Activated CD8-positive, alpha-beta memory T cell treated with anti-CD3 and anti-CD28 coated beads, Interleukin-2, amount 10 ng/mL, durations not matched to agents 7 days and 5 days (primary cell): ENCODE results near the gene TMEM161A. TPM values are rescaled to one million over a fixed set of nuclear protein-coding genes. Genes with fewer than 3 reads are reported as not detected.
"Not testable (repeated sequence)": the region's sequence is repeated elsewhere in the genome, so short reads cannot be mapped to it uniquely, and the experiment has no call there.

ENCODE experiments used
- ATAC-seq: fragments of 150-1000 bp; cut with Tn5 transposase; one replicate; pipeline ENCODE4 v1.10.0; 2021; ENCODE audit warnings: moderate library complexity
- CTCF ChIA-PET: fragments of 350-600 bp; sonication (Branson Sonifier 250); formaldehyde crosslinking; loops from one replicate; lab custom pipeline; 2021; ENCODE audit warnings: antibody characterized with exemption; lab: Charles Lee
- DNase-seq: peaks from one replicate; pipeline ENCODE4 v3.0.0-alpha.2; 2020
- H3K27ac Mint-ChIP-seq: one replicate; pipeline ENCODE4 v1.8.0; 2021; ENCODE audit warnings: mild to moderate bottlenecking, mixed read lengths
- H3K27me3 Mint-ChIP-seq: one replicate; pipeline ENCODE4 v1.8.0; 2021; ENCODE audit warnings: mixed read lengths
- H3K36me3 Mint-ChIP-seq: one replicate; pipeline ENCODE4 v1.8.0; 2021; ENCODE audit warnings: mild to moderate bottlenecking, mixed read lengths
- H3K4me1 Mint-ChIP-seq: one replicate; pipeline ENCODE4 v1.8.0; 2021; ENCODE audit warnings: mixed read lengths
- H3K4me3 Mint-ChIP-seq: one replicate; pipeline ENCODE4 v1.8.0; 2021; ENCODE audit warnings: mild to moderate bottlenecking, moderate library complexity, mixed read lengths
- H3K9me3 Mint-ChIP-seq: one replicate; pipeline ENCODE4 v1.8.0; 2022; ENCODE audit warnings: low read depth, mixed read lengths
- total RNA-seq, 2 experiments: library from RNA; stranded (reverse); gene quantifications; one replicate each; pipeline ENCODE4 v1.2.3, GENCODE V29; 2021

Gene TMEM161A
- total RNA-seq, 2 experiments from 2014 or later, result 22.0 to 25.1 TPM

DNA sequence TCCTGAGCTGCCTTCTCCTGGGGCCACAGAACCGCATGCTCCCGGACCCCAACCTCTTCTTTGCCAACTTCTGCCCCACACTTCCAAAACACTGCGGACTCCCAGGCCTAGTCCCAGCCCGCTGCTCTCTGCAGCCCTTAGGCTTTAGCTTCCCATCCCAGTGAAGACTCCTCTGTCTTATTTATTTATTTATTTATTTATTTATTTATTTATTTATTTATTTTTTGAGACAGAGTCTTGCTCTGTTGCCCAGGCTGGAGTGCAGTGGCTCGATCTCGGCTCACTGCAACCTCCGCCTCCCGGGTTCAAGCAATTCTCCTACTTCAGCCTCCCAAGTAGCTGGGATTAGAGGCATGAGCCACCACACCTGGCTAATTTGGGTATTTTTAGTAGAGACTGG, 10.2 kb upstream of the TMEM161A start:
- not testable (repeated sequence) for H3K36me3 Mint-ChIP-seq, H3K9me3 Mint-ChIP-seq, H3K4me1 Mint-ChIP-seq, ATAC-seq, H3K27ac Mint-ChIP-seq, H3K27me3 Mint-ChIP-seq, DNase-seq, H3K4me3 Mint-ChIP-seq
- CTCF ChIA-PET, result interaction anchor here (0.8 to 2.6 kb wide), 5 partner anchors 8 to 167 kb away, joined by 3 to 16 read pairs (median 5); no protein-coding TSS in a partner anchor

DNA sequence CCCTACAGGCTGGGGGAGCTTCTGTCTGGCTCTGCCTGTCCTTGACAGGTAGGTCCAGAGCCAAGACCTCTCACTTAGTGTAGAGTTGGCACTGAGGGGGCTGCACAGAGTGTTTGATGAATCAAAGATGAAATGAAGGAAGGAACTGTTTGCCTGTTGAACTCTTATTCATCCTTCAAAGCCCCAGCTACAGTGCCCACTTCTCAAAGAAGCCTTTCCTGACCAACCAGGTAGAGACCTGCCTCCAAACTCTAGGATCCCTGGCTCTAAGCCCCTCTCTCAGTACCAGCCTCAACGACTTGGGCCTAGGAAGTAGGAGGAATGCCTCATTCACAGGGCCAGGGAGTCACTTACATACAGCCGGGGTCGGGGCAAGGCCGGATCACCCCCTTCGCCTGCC, 9.1 kb upstream of the TMEM161A start:
- H3K27ac Mint-ChIP-seq, result no peak overlapping the region

DNA sequence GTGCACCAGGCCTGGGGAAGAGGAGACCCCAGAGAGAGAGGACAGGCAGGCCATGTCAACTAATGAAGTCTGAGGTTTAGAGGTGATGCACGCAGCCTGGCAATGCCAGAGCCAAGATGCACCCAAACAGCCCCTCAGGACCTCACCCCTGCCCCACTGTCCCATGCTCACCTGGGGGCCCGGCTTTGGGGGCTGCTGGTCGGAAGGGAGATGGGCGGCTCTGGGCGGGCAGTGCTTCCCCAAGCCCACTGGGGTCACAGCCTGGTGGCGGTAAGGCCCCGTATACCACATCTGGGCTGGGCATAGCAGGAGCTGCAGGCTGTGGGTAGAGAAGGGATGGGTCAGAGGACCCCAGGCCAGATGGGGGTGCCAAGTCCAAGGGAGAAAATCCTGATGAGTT, 8.6 kb upstream of the TMEM161A start:
- no peak for DNase-seq
- no peaks in the 10 kb centered on the region for H3K27me3 Mint-ChIP-seq
- H3K9me3 Mint-ChIP-seq, result no peaks in the 10 kb centered on the region
- ATAC-seq, result no peak
- H3K4me1 Mint-ChIP-seq, result no peaks in the 10 kb centered on the region
- no peak overlapping the region for H3K4me3 Mint-ChIP-seq
- H3K27ac Mint-ChIP-seq, result no peak overlapping the region
- CTCF ChIA-PET, result interaction anchor here (0.6 to 2.6 kb wide), 7 partner anchors 12 to 79 kb away, joined by 3 to 20 read pairs (median 5); no protein-coding TSS in a partner anchor
- no peaks in the 10 kb centered on the region for H3K36me3 Mint-ChIP-seq

More for the DNA sequence above, 9.1 kb upstream of the TMEM161A start:
- CTCF ChIA-PET, result interaction anchor here (0.7 to 2.6 kb wide), 4 partner anchors 11 to 77 kb away, joined by 3 to 16 read pairs (median 5); partner anchors contain the start of gene NR2C2AP
- Mint-ChIP-seq H3K27me3 (no peaks in the 10 kb centered on the region), H3K4me1 (no peaks in the 10 kb centered on the region), H3K9me3 (no peaks in the 10 kb centered on the region), H3K36me3 (no peaks in the 10 kb centered on the region), H3K4me3 (no peak overlapping the region)
- no peak for ATAC-seq
- no peak for DNase-seq

DNA sequence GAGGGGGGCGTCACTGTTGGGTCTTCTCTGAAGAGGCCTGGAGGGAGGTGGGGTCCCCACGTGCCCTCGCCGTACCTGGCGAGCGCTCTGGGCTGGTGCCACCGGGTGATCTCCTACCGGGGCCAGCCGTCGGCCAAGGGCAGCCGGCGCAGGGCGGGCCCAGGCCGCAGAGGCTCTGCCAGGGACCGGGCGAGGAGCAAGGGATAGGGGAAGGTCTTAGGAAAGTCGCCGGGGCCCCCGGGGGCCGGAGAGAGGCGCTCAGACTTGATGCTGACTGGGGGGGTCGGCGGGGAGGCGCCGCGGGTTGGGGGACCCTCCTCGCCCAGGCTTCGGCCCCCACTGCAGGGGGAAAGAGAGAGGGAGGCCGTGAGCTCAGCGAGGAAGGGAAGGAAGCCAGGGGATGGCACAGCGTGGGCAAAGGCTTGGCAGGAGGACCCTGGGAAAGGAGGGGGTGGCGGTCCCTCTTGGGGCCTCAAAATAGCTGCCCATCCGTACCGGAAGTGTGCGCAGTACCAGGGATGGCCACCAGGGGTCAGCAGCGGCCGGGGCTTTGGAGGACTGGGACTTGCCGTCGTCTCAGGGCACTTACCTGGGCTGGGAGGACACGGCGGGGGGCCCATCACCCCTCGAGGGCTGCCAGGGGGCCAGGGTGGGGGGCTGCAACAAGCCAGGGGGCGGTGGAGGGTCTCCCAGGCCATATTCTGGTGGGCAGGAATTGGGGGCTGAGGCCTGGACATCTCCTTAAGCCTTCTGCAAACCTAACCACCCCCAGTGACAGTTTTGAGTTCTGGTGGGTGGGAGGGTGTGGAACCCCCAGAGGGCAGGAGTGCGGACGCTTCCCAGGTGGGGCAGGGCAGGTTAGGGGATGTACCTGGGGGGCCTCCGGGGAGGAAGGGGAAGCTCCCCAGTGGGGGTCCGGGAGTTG, 7.7 kb upstream of the TMEM161A start:
- ATAC-seq (peak; percentile 83), DNase-seq (peak; percentile 90)
- Mint-ChIP-seq H3K27ac (no peak overlapping the region), H3K27me3 (no peaks in the 10 kb centered on the region), H3K4me1 (no peaks in the 10 kb centered on the region), H3K9me3 (no peaks in the 10 kb centered on the region), H3K36me3 (no peaks in the 10 kb centered on the region), H3K4me3 (no peak overlapping the region)
- CTCF ChIA-PET, result interaction anchor here (0.6 to 2.4 kb wide), 24 partner anchors 9 to 344 kb away, joined by 3 to 20 read pairs (median 3); partner anchors contain the start of gene BORCS8

DNA sequence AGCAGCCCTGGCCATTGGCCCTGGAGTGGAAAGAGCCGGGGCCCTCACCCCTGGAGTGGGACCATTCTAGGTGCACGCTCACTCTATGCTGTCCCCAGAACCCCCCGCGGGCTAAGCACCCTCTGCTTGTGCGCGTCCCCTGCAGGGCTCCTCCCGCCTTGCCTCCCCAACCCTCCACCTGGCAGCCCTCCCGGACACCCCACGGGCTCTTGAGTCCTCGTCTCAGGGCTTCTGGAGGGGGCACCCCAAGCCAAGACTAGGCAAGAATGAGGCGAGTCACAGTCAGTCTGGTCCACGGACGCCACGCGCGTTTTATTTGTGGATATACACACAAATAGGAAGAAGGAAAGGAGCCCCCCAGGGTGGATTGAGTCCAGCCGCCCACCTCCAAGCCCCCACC, 7.0 kb upstream of the TMEM161A start:
- H3K9me3 Mint-ChIP-seq, result no peaks in the 10 kb centered on the region
- CTCF ChIA-PET, result interaction anchor here (0.6 to 2.4 kb wide), 22 partner anchors 9 to 345 kb away, joined by 3 to 20 read pairs (median 3); partner anchors contain the start of gene BORCS8
- ATAC-seq (no peak), DNase-seq (no peak)
- no peak overlapping the region for H3K27ac Mint-ChIP-seq
- H3K36me3 Mint-ChIP-seq, result no peaks in the 10 kb centered on the region
- no peaks in the 10 kb centered on the region for H3K27me3 Mint-ChIP-seq
- H3K4me1 Mint-ChIP-seq, result no peaks in the 10 kb centered on the region
- H3K4me3 Mint-ChIP-seq, result no peak overlapping the region

DNA sequence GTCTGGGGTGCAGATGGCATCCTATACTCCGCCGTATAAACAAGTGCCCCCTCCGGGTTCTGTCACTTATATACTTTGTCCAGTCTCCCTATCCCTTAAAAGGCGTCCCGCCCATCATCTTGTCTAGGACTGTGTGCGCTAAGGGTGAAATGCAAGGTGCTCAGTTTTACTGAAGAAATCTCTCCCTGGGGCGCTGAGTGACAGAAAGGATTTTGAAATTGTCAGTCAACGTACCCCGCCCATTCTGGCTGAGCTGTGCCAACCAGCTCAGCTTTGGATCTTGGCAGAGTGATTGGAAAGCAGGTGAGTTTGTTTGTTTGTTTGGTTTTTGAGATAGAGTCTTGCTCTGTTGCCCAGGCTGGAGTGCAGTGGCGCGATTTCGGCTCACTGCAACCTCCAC, 4.1 kb upstream of the TMEM161A start:
- Mint-ChIP-seq H3K9me3 (no peaks in the 10 kb centered on the region), H3K4me3 (no peak overlapping the region), H3K27ac (no peak overlapping the region), H3K4me1 (peaks cover 19% of the 10 kb centered on the region), H3K27me3 (no peaks in the 10 kb centered on the region), H3K36me3 (no peaks in the 10 kb centered on the region)
- no peak for DNase-seq
- no peak for ATAC-seq
- CTCF ChIA-PET, result interaction anchor here (2.0 to 3.8 kb wide), 3 partner anchors 14 to 33 kb away, joined by 4 to 12 read pairs (median 8); no protein-coding TSS in a partner anchor

DNA sequence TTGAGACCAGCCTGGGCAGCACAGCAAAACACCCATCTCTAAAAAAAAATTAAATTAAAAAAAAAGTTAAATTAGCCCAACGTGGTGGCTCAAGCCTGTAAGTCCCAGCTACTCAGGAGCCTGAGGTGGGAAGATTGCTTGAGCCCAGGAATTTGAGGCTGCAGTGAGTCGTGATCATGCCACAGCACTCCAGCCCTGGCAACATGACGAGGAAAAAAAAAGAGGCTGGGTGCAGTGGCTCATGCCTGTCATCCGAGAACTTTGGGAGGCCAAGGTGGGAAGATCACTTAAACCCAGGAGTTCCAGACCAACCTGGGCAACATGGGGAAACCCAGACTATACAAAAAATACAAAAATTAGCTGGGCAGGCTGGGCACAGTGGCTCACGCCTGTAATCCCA, 2.2 kb upstream of the TMEM161A start:
- no peaks in the 10 kb centered on the region for H3K27me3 Mint-ChIP-seq
- CTCF ChIA-PET, result interaction anchor here (0.7 to 3.8 kb wide), 10 partner anchors 8 to 108 kb away, joined by 3 to 12 read pairs (median 4); partner anchors contain the start of gene SLC25A42
- no peak for ATAC-seq
- H3K4me1 Mint-ChIP-seq, result peaks cover 20% of the 10 kb centered on the region
- no peak overlapping the region for H3K4me3 Mint-ChIP-seq
- H3K36me3 Mint-ChIP-seq, result no peaks in the 10 kb centered on the region
- no peak overlapping the region for H3K27ac Mint-ChIP-seq
- no peaks in the 10 kb centered on the region for H3K9me3 Mint-ChIP-seq
- no peak for DNase-seq

DNA sequence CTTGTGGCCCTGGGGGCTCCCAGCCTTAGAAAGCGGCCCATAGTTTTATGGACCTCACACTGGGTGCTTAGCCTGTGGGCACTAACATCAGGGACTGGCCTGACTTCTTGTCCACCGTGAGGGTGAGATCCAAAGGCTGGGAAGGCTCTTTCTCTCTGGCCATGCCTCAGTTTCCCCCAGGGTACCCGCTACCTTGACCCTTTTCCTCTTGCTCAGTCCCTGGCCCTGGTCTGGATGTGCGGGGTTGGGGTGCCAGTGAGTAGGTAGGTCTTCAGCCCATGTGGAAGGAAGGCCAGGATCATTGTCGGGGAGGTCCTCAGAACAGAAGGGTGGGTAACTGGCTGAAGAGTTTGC, 1.6 kb upstream of the TMEM161A start:
- no peaks in the 10 kb centered on the region for H3K27me3 Mint-ChIP-seq
- H3K27ac Mint-ChIP-seq, result no peak overlapping the region
- ATAC-seq (no peak), DNase-seq (no peak)
- H3K4me3 Mint-ChIP-seq, result no peak overlapping the region
- H3K4me1 Mint-ChIP-seq, result peaks cover 23% of the 10 kb centered on the region
- no peaks in the 10 kb centered on the region for H3K9me3 Mint-ChIP-seq
- CTCF ChIA-PET, result interaction anchor here (0.7 to 3.8 kb wide), 9 partner anchors 8 to 89 kb away, joined by 3 to 12 read pairs (median 4); partner anchors contain the start of gene SLC25A42
- no peaks in the 10 kb centered on the region for H3K36me3 Mint-ChIP-seq

DNA sequence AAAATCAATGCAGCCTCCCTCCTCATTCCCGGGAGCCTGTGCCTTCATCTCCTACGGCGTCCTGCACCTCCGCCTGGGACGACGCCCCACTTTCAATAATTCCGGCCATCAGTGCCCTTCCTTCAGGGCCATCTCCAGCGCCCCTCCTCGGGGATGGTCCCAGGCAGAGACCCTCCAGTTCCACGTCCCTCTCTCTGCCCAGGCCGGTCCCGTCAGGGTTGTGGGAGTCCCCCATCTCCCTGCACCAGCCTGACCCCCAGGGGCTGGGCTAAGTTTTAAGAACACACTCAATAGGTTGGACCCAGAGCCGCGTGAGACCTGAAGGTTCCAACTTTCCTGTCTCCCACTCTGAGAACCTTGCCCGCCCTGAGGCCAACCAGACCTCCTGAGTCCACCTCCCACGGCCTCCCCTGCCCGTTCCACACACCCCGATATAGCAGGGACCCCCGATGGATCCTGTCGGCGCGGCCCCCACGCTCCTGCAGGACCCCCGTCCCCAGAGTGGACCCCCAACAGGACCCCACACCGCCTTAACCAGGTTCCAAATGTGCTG, 646 bp downstream of the TMEM161A start:
- peaks cover 23% of the 10 kb centered on the region for H3K4me1 Mint-ChIP-seq
- DNase-seq (no peak), ATAC-seq (no peak)
- H3K27me3 Mint-ChIP-seq, result no peaks in the 10 kb centered on the region
- peak overlapping the region; percentile 95 for H3K27ac Mint-ChIP-seq
- peak overlapping the region; percentile 87 for H3K4me3 Mint-ChIP-seq
- peaks cover 9% of the 10 kb centered on the region for H3K36me3 Mint-ChIP-seq
- CTCF ChIA-PET, result no interaction called here
- no peaks in the 10 kb centered on the region for H3K9me3 Mint-ChIP-seq

DNA sequence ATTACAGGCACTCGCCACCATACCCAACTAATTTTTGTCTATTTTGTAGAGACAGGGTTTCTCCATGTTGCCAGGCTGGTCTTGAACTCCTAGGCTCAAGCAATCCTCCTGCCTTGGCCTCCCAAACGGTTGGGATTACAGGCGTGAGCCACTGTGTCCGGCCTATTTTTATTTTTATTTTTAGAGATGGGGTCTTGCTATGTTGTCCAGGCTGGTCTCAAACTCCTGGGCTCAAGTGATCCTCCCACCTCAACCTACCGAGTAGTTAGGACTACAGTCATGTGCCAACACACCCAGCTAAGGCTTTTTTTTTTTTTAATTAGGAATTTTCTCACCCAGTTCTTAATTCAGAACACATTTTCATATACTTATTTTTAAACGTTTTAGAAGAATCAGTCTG, 2.6 kb downstream of the TMEM161A start:
- Mint-ChIP-seq H3K4me1 (peaks cover 23% of the 10 kb centered on the region), H3K36me3 (peaks cover 18% of the 10 kb centered on the region)
- not testable (repeated sequence) for H3K4me3 Mint-ChIP-seq, ATAC-seq, H3K27me3 Mint-ChIP-seq, DNase-seq, H3K9me3 Mint-ChIP-seq, H3K27ac Mint-ChIP-seq
- CTCF ChIA-PET, result interaction anchor here (0.6 to 1.8 kb wide), 3 partner anchors 10 to 71 kb away, joined by 3 to 4 read pairs (median 4); no protein-coding TSS in a partner anchor

DNA sequence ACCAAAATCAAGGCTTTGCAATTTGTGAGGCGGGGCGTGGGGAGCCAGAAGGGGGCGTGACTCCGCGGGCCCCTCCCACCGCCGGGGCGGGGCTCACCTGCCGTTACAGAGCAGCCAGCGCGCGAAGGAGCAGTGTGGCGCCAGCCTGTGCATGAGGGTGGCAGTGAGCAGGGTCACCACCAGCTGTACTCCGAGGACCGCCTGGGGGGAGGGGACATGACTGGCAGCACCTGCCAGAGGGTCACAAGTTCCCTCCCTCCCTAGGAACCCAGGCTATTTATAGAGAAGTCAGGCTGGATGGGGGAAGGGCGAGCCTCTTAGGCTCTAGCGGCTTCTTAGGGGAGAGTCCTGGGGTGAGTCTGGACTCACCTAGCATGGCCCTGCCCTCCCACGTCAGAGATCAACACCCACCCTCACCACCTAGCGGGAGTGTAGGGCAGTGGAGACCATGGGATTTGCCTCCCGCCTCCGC, 3.6 kb downstream of the TMEM161A start:
- H3K36me3 Mint-ChIP-seq, result peaks cover 21% of the 10 kb centered on the region
- ATAC-seq (no peak), DNase-seq (no peak)
- no peak overlapping the region for H3K4me3 Mint-ChIP-seq
- peaks cover 5% of the 10 kb centered on the region for H3K9me3 Mint-ChIP-seq
- H3K27ac Mint-ChIP-seq, result no peak overlapping the region
- CTCF ChIA-PET, result no interaction called here
- H3K4me1 Mint-ChIP-seq, result peaks cover 23% of the 10 kb centered on the region
- no peaks in the 10 kb centered on the region for H3K27me3 Mint-ChIP-seq

DNA sequence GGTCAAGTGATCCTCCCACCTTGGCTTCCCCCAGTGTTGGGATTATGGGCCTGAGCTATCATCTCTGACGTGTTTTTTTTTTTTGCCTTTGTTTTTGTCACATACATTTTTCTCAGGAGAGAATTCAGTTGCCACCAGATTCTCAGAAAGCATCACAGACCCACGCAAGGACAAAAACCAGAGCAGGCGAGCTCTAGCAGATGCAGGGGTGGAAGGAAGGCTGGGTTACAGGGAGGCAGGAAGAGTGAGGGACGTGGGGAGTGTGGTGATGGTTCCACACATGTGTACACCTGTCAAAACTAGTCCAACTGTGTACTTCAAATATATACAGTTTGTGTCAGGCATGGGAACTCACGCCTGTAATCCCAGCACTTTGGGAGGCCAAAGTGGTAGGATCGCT, 4.3 kb downstream of the TMEM161A start:
- CTCF ChIA-PET, result no interaction called here
- Mint-ChIP-seq H3K36me3 (peaks cover 23% of the 10 kb centered on the region), H3K4me3 (no peak overlapping the region), H3K27me3 (no peaks in the 10 kb centered on the region), H3K4me1 (peaks cover 19% of the 10 kb centered on the region), H3K27ac (no peak overlapping the region), H3K9me3 (peaks cover 5% of the 10 kb centered on the region)
- no peak for DNase-seq
- no peak for ATAC-seq

DNA sequence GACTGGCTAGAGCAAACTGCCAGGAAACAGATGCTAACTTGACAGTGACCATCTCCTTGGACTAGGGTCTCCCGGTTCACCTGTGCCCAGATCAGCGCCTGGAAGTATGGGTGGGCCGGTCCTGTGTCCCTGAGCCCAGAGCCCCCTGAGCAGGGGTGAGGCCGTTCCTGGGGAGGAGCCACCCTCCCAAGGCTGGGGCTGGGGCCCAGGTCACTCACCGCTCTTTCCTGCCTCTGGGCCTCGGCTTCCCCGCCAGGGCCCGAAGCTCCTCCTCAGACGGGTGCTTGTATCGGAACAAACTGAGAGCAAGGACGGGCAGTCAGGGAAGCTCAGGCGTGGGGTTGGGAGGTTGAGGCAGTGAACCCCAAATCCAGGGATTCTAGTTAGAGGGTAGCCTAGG, 5.4 kb downstream of the TMEM161A start:
- DNase-seq (no peak), ATAC-seq (no peak)
- Mint-ChIP-seq H3K36me3 (peaks cover 29% of the 10 kb centered on the region), H3K27me3 (no peaks in the 10 kb centered on the region), H3K9me3 (peaks cover 6% of the 10 kb centered on the region), H3K27ac (no peak overlapping the region), H3K4me3 (no peak overlapping the region), H3K4me1 (peaks cover 8% of the 10 kb centered on the region)
- CTCF ChIA-PET, result no interaction called here
